Mucosa of descending colon (tissue), 3 donors: ENCODE data around the gene NAV1. TPM values are rescaled to one million over a fixed set of nuclear protein-coding genes. Genes with fewer than 3 reads are reported as not detected.

Experiments used
- ATAC-seq: fragments of 200-7000 bp; cut with Tn5 transposase; one replicate; pipeline ENCODE4 v1.9.1; 2020; ENCODE audit warnings: mild to moderate bottlenecking, moderate library complexity
- DNase-seq, 3 donors: peaks; one replicate each; pipeline ENCODE4 v3.0.0-alpha.2; 2020
- H3K36me3 ChIP-seq: fragments of 200-600 bp; one replicate; pipeline ENCODE4 v1.8.0; 2021; ENCODE audit warnings: low read depth, mild to moderate bottlenecking
- H3K4me1 ChIP-seq: fragments of 200-600 bp; one replicate; pipeline ENCODE4 v1.8.0; 2021; ENCODE audit warnings: low read depth, mild to moderate bottlenecking
- H3K4me3 ChIP-seq: fragments of 200-600 bp; one replicate; pipeline ENCODE4 v1.8.0; 2021; ENCODE audit warnings: mild to moderate bottlenecking
- H3K9me3 ChIP-seq: fragments of 200-600 bp; one replicate; pipeline ENCODE4 v1.8.0; 2021; ENCODE audit warnings: mild to moderate bottlenecking
- intact Hi-C, 2 donors: fragments of 100-400 bp; cut with DNase I in 1 of 2; cut with micrococcal nuclease in 1 of 2; formaldehyde crosslinking; loops; one replicate each; pipeline versions ENCODE4 v1.11.0 to v1.11.1; 2022; cut with DNase I, micrococcal nuclease
- total RNA-seq, 3 donors: library from RNA; stranded (reverse); fragmentation: NEBNext Ultra II Directional in 2 of 3; extraction: Animal tissue kit (Norgen Biotek cat#: 25700) in 2 of 3; gene quantifications; one replicate each; pipeline versions ENCODE4 v1.2.1 to v1.2.4, GENCODE V29; 2021 to 2023
- TF ChIP-seq, protein P1 (sequence below): fragments of 200-600 bp; IDR thresholded peaks from one replicate; pipeline ENCODE4 v1.8.0; 2022; ENCODE audit warnings: antibody characterized with exemption, mild to moderate bottlenecking
- donor health status: DM: no; HTN: no; CAD: no; lungs with moderate emphysema.
- donor health status: DM: no; HTN: no; CAD: no.
- donor health status: DM: no; HTN: yes; CAD: no.

The NAV1 gene
- total RNA-seq, 3 donors from 2014 or later = 13.7 to 64.3 (median 16.7) TPM

DNA sequence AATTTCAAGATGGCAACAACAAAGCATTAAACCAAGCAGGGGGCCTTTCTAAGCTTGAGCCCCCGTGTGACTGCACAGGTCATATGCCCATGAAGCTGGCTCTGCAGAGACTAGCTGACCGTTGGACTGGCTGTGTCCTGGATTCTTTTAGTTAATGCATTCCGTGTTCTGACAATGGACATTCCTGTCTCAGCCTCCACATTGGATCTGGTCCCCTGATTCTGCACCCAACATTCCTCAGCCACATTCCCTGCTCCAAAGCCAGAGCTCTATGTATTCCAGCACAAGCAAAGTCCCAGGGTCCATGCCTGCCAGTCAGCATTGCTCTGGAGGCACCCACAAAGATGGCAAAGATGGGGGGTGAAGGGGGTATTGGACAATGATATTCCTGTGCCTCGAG is 5.1 kb upstream of the NAV1 start:
- Histone ChIP-seq H3K9me3 (no peaks in the 10 kb centered on the region), H3K4me3 (no peak overlapping the region), H3K36me3 (no peaks in the 10 kb centered on the region), H3K4me1 (peaks cover 8% of the 10 kb centered on the region)
- DNase-seq (no peak), ATAC-seq (no peak)
- TF ChIP-seq, protein P1, sequence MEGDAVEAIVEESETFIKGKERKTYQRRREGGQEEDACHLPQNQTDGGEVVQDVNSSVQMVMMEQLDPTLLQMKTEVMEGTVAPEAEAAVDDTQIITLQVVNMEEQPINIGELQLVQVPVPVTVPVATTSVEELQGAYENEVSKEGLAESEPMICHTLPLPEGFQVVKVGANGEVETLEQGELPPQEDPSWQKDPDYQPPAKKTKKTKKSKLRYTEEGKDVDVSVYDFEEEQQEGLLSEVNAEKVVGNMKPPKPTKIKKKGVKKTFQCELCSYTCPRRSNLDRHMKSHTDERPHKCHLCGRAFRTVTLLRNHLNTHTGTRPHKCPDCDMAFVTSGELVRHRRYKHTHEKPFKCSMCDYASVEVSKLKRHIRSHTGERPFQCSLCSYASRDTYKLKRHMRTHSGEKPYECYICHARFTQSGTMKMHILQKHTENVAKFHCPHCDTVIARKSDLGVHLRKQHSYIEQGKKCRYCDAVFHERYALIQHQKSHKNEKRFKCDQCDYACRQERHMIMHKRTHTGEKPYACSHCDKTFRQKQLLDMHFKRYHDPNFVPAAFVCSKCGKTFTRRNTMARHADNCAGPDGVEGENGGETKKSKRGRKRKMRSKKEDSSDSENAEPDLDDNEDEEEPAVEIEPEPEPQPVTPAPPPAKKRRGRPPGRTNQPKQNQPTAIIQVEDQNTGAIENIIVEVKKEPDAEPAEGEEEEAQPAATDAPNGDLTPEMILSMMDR = no peak
- intact Hi-C loops = no loop called here

DNA sequence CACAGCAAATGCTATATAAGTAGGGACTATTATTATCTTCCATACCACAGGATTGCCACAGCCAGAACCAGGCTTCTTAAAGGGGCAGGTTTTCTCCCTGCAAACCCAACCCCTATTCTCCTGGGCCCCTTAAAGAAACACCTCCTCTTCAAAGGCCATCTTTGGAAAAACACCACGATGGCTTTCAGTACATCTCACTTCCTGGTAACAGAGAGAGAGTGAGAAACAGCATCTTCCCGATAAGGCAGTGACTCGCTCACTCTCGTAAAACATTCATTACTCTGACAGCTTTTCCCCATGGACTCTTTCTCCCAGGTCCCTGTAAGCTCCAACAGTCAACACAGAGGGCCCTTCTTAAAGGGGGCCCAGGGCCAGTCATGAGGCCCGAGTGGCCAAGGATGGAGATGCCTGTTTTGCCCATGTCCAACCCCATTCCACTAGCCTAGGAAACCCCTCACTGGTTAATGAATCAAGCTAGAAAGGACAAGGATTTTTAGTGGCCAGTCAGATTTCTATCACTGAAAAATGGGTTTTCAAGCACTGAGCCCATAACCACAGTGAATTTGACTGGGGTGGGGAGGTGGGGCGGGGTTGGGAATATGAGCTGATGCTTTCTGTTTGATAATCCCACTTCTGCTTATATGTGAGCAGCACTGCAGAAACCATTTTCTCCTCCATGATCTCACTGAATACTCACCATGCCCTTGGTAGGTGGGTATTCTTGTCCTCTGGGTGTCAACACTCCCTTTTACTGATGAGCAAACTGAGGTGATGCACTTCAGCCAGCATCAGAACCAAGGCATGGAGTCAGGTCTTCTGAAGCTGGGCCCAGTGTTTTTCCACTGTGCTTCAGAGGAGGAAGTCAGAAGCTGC is 3.6 kb upstream of the NAV1 start:
- intact Hi-C loops = no loop called here
- TF ChIP-seq, protein P1 = no peak
- Histone ChIP-seq H3K9me3 (no peaks in the 10 kb centered on the region), H3K4me3 (no peak overlapping the region), H3K36me3 (no peaks in the 10 kb centered on the region), H3K4me1 (peaks cover 16% of the 10 kb centered on the region)
- no peak for DNase-seq
- peak; percentile 16 for ATAC-seq

DNA sequence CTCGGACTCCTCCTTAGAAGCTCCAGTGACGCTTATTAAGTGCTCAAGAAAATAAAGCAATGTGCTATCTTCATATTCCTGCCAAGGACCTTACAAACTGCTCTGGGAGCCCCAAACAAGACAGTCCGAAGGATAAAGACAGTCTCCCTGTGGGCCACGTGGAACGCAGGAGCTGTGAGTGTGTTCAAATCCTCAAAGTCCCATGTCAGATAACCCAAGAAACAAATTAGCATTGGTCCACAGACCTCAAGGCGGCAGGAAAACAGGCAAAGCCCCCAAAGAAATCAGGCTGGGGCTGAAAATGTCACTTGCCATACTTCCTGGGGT is 3.0 kb upstream of the NAV1 start:
- H3K36me3 ChIP-seq = no peaks in the 10 kb centered on the region
- ATAC-seq = no peak
- no peak for DNase-seq
- no peaks in the 10 kb centered on the region for H3K9me3 ChIP-seq
- H3K4me1 ChIP-seq = peaks cover 16% of the 10 kb centered on the region
- no peak overlapping the region for H3K4me3 ChIP-seq
- TF ChIP-seq, protein P1 = no peak
- intact Hi-C loops = no loop called here

DNA sequence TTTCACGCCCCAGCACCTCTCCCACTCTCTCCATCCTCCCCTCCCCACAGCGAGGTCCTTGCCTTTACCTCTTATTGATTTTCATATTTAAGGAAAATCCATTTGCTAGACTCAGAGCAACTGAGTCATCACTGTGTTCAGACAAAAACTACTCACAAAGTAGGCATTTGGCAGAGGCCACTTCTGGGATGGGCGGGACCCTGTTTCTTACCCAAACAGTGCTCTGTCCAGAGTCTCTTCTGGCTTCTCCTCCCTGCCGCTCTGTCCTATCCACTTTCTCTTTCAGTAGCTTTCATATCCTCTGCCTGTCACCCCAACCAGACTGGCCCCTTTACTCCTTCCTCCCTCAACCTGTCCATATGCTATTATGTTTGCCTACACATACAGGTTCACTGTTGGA is 2.4 kb upstream of the NAV1 start:
- TF ChIP-seq, protein P1 = no peak
- peaks cover 16% of the 10 kb centered on the region for H3K4me1 ChIP-seq
- peak; percentile 22 for ATAC-seq

DNA sequence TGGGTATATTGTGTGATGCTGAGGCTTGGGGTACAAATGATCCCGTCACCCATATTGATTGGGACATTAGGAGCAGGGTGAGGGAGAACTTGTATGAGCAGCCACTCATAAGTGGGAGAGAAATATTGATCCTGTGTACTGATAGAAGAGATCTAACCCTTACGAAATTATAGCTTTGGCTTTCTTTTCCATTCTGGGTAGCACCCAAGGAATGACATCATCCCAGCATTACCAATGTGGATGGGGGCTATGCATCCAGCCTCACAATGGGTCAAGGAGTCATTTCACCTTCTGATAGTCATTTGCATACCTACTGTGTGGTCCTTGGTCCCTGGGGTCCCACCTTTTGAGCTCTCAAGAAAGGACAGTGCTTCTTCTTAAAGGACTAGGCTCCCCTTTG is 1.9 kb upstream of the NAV1 start:
- peaks cover 16% of the 10 kb centered on the region for H3K4me1 ChIP-seq
- intact Hi-C loops = no loop called here

More for the DNA sequence above, 2.4 kb upstream of the NAV1 start:
- intact Hi-C loops = no loop called here
- no peak for DNase-seq
- H3K4me3 ChIP-seq = no peak overlapping the region
- H3K9me3 ChIP-seq = no peaks in the 10 kb centered on the region
- H3K36me3 ChIP-seq = no peaks in the 10 kb centered on the region

More for the DNA sequence above, 1.9 kb upstream of the NAV1 start:
- Histone ChIP-seq H3K36me3 (no peaks in the 10 kb centered on the region), H3K4me3 (no peak overlapping the region), H3K9me3 (no peaks in the 10 kb centered on the region)
- ATAC-seq = no peak
- no peak for DNase-seq
- TF ChIP-seq, protein P1 = no peak
